ENCODE data around the gene ATP1B3. TPM values are rescaled to one million over a fixed set of nuclear protein-coding genes. Genes with fewer than 3 reads are reported as not detected.
A peak's percentile ranks its signal among the peaks of the same experiment; 100 is the strongest.

ATP1B3 gene
- total and polyA plus RNA-seq, 9 of the 15 experiments (the other 6 are each of a cell fraction or from before 2014, with no cell fraction given): 48.3 to 202 (median 123) TPM

DNA sequence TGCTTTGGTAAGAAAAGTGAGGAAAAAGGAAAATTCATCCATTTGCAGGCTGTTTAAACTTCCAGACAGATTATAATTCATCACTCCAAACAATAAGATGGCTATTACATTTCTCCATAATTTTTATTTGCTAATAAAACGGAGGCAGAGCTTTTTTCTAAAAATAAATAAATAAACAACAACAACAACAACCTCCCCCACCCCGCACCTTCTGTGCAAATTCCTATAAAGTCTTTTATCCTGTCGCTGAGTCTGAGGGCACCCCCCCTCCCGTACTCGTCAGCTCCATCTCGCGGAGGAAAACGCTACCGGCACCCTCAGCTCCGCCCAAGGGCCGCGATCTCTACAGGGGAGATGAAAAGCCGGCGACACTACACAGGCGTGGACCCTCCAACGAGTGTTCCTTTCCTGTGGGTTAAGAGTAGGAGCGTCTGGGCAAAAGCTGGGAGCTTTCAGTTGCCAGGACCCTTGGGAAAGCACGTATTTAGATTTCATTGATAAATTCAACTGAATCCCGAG is 1.0 kb upstream of the ATP1B3 start (continued):
- TF ChIP-seq, protein P1, sequence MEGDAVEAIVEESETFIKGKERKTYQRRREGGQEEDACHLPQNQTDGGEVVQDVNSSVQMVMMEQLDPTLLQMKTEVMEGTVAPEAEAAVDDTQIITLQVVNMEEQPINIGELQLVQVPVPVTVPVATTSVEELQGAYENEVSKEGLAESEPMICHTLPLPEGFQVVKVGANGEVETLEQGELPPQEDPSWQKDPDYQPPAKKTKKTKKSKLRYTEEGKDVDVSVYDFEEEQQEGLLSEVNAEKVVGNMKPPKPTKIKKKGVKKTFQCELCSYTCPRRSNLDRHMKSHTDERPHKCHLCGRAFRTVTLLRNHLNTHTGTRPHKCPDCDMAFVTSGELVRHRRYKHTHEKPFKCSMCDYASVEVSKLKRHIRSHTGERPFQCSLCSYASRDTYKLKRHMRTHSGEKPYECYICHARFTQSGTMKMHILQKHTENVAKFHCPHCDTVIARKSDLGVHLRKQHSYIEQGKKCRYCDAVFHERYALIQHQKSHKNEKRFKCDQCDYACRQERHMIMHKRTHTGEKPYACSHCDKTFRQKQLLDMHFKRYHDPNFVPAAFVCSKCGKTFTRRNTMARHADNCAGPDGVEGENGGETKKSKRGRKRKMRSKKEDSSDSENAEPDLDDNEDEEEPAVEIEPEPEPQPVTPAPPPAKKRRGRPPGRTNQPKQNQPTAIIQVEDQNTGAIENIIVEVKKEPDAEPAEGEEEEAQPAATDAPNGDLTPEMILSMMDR (IDR thresholded peaks at IDR 0.05 in 2 of 3, conservative IDR thresholded peaks at IDR 0.05 in 1 of 3; ENCODE audit: insufficient read depth in 2 of 3, low read depth in 1 of 3, low read length in 3 of 3): peak; percentile 89 to 93 (median 90)
- TF ChIP-seq, protein P2, sequence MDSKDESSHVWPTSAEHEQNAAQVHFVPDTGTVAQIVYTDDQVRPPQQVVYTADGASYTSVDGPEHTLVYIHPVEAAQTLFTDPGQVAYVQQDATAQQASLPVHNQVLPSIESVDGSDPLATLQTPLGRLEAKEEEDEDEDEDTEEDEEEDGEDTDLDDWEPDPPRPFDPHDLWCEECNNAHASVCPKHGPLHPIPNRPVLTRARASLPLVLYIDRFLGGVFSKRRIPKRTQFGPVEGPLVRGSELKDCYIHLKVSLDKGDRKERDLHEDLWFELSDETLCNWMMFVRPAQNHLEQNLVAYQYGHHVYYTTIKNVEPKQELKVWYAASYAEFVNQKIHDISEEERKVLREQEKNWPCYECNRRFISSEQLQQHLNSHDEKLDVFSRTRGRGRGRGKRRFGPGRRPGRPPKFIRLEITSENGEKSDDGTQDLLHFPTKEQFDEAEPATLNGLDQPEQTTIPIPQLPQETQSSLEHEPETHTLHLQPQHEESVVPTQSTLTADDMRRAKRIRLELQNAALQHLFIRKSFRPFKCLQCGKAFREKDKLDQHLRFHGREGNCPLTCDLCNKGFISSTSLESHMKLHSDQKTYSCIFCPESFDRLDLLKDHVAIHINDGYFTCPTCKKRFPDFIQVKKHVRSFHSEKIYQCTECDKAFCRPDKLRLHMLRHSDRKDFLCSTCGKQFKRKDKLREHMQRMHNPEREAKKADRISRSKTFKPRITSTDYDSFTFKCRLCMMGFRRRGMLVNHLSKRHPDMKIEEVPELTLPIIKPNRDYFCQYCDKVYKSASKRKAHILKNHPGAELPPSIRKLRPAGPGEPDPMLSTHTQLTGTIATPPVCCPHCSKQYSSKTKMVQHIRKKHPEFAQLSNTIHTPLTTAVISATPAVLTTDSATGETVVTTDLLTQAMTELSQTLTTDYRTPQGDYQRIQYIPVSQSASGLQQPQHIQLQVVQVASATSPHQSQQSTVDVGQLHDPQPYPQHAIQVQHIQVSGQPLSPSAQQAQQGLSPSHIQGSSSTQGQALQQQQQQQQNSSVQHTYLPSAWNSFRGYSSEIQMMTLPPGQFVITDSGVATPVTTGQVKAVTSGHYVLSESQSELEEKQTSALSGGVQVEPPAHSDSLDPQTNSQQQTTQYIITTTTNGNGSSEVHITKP (IDR thresholded peaks at IDR 0.05; ENCODE audit: partially characterized antibody): peak; percentile 8
- TF ChIP-seq HDAC2 (IDR thresholded peaks at IDR 0.05) (0 out of 2 replicates have a peak, but pooled peaks have one; percentile 52), MTA1 (IDR thresholded peaks at IDR 0.05; ENCODE audit: borderline replicate concordance) (no peak), PTTG1 (tag; IDR thresholded peaks at IDR 0.05; ENCODE audit: low read depth) (no peak), E2F3 (CRISPR knock-in tag; IDR thresholded peaks at IDR 0.05) (no peak), ZFX (CRISPR knock-in tag; IDR thresholded peaks at IDR 0.05) (peak; percentile 36), MCM5 (IDR thresholded peaks at IDR 0.05; ENCODE audit: low read depth) (no peak), NFE2 (IDR thresholded peaks at IDR 0.05; ENCODE audit: low read depth) (no peak)
- TF ChIP-seq, protein P3, sequence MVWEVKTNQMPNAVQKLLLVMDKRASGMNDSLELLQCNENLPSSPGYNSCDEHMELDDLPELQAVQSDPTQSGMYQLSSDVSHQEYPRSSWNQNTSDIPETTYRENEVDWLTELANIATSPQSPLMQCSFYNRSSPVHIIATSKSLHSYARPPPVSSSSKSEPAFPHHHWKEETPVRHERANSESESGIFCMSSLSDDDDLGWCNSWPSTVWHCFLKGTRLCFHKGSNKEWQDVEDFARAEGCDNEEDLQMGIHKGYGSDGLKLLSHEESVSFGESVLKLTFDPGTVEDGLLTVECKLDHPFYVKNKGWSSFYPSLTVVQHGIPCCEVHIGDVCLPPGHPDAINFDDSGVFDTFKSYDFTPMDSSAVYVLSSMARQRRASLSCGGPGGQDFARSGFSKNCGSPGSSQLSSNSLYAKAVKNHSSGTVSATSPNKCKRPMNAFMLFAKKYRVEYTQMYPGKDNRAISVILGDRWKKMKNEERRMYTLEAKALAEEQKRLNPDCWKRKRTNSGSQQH (CRISPR knock-in tag; IDR thresholded peaks at IDR 0.05): no peak
- TF ChIP-seq, protein P4, sequence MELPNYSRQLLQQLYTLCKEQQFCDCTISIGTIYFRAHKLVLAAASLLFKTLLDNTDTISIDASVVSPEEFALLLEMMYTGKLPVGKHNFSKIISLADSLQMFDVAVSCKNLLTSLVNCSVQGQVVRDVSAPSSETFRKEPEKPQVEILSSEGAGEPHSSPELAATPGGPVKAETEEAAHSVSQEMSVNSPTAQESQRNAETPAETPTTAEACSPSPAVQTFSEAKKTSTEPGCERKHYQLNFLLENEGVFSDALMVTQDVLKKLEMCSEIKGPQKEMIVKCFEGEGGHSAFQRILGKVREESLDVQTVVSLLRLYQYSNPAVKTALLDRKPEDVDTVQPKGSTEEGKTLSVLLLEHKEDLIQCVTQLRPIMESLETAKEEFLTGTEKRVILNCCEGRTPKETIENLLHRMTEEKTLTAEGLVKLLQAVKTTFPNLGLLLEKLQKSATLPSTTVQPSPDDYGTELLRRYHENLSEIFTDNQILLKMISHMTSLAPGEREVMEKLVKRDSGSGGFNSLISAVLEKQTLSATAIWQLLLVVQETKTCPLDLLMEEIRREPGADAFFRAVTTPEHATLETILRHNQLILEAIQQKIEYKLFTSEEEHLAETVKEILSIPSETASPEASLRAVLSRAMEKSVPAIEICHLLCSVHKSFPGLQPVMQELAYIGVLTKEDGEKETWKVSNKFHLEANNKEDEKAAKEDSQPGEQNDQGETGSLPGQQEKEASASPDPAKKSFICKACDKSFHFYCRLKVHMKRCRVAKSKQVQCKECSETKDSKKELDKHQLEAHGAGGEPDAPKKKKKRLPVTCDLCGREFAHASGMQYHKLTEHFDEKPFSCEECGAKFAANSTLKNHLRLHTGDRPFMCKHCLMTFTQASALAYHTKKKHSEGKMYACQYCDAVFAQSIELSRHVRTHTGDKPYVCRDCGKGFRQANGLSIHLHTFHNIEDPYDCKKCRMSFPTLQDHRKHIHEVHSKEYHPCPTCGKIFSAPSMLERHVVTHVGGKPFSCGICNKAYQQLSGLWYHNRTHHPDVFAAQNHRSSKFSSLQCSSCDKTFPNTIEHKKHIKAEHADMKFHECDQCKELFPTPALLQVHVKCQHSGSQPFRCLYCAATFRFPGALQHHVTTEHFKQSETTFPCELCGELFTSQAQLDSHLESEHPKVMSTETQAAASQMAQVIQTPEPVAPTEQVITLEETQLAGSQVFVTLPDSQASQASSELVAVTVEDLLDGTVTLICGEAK (IDR thresholded peaks at IDR 0.05): no peak
- TF ChIP-seq, protein P4 (CRISPR knock-in tag; IDR thresholded peaks at IDR 0.05): no peak
